Thoracic aorta (tissue), 2 donors: ENCODE results near the gene PLPP6. TPM values are rescaled to one million over a fixed set of nuclear protein-coding genes. Genes with fewer than 3 reads are reported as not detected.

ENCODE experiments used
- ATAC-seq: fragments of 150-250 bp; one replicate; pipeline ENCODE4 v1.8.0; 2017; ENCODE audit warnings: low read depth; ENCODE audit not compliant: insufficient number of reproducible peaks, low FRiP score
- DNase-seq: peaks from one replicate; pipeline ENCODE4 v3.0.0-alpha.2; 2020; ENCODE audit warnings: low spot score
- H3K27ac ChIP-seq, 2 donors: fragments of 200-600 bp; sonication (generic); 1 replicate in 1 of 2; 2 replicates in 1 of 2; pipeline ENCODE4 v1.5.1; 2016; ENCODE audit warnings: mild to moderate bottlenecking in 2 of 2, moderate library complexity in 2 of 2
- H3K27me3 ChIP-seq: fragments of 200-600 bp; sonication (generic); replicated peaks from 2 replicates; pipeline ENCODE4 v1.6.0; 2016; ENCODE audit warnings: mild to moderate bottlenecking; ENCODE audit not compliant: insufficient read depth
- H3K36me3 ChIP-seq: fragments of 200-600 bp; sonication (generic); one replicate; pipeline ENCODE4 v1.5.1; 2016
- H3K4me1 ChIP-seq, 2 donors: fragments of 200-600 bp; sonication (generic); 1 replicate in 1 of 2; 2 replicates in 1 of 2; pipeline versions ENCODE4 v1.5.1 to v1.6.0; 2016; ENCODE audit warnings: low read depth in 2 of 2, mild to moderate bottlenecking in 1 of 2; ENCODE audit not compliant: control insufficient read depth in 1 of 2
- H3K4me3 ChIP-seq: fragments of 200-600 bp; sonication (generic); 2 replicates; pipeline ENCODE4 v1.5.1; 2016; ENCODE audit warnings: mild to moderate bottlenecking
- H3K9me3 ChIP-seq: fragments of 200-600 bp; sonication (generic); 2 replicates; pipeline ENCODE4 v1.5.1; 2016
- total RNA-seq, 2 donors: library from RNA; depleted of rRNA; stranded (reverse); fragments of >200 nt; gene quantifications; one replicate each; pipeline versions ENCODE4 v1.1.0 to v1.2.3, GENCODE V29; 2016
- TF ChIP-seq, protein P1 (sequence below): fragments of 200-600 bp; sonication (generic); IDR thresholded peaks from one replicate; pipeline ENCODE4 v1.5.1; 2019; ENCODE audit warnings: antibody characterized with exemption

PLPP6 gene
- total RNA-seq, 2 donors from 2014 or later: 4.5 to 5.0 TPM

- Histone ChIP-seq H3K27me3 (no peaks in the 10 kb centered on the region), H3K4me3 (no peak overlapping the region), H3K27ac (no peak overlapping the region), H3K36me3 (no peaks in the 10 kb centered on the region), H3K9me3 (no peaks in the 10 kb centered on the region), H3K4me1 (peaks cover 0 to 9% of the 10 kb centered on the region in 2 donors)
- ATAC-seq (no peak), DNase-seq (no peak)
- TF ChIP-seq, protein P1, sequence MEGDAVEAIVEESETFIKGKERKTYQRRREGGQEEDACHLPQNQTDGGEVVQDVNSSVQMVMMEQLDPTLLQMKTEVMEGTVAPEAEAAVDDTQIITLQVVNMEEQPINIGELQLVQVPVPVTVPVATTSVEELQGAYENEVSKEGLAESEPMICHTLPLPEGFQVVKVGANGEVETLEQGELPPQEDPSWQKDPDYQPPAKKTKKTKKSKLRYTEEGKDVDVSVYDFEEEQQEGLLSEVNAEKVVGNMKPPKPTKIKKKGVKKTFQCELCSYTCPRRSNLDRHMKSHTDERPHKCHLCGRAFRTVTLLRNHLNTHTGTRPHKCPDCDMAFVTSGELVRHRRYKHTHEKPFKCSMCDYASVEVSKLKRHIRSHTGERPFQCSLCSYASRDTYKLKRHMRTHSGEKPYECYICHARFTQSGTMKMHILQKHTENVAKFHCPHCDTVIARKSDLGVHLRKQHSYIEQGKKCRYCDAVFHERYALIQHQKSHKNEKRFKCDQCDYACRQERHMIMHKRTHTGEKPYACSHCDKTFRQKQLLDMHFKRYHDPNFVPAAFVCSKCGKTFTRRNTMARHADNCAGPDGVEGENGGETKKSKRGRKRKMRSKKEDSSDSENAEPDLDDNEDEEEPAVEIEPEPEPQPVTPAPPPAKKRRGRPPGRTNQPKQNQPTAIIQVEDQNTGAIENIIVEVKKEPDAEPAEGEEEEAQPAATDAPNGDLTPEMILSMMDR: no peak
Measured at GRCh38 chr9:4638968-4639367, 23.1 kb upstream of the PLPP6 start.

- no peaks in the 10 kb centered on the region for H3K27me3 ChIP-seq
Measured at GRCh38 chr9:4639420-4639819, 22.7 kb upstream of the PLPP6 start.

GRCh38 chr9:4640027-4640426 lies 22.1 kb upstream of the PLPP6 start:
- H3K27me3 ChIP-seq: no peaks in the 10 kb centered on the region
- no peak overlapping the region for H3K4me3 ChIP-seq
- H3K36me3 ChIP-seq: no peaks in the 10 kb centered on the region
- H3K27ac ChIP-seq: no peak overlapping the region
- H3K4me1 ChIP-seq: peaks cover 0 to 9% of the 10 kb centered on the region in 2 donors
- TF ChIP-seq, protein P1: peak; percentile 35
- ATAC-seq: no peak
- DNase-seq: no peak
- H3K9me3 ChIP-seq: no peaks in the 10 kb centered on the region

More at GRCh38 chr9:4639420-4639819, 22.7 kb upstream of the PLPP6 start:
- DNase-seq (no peak), ATAC-seq (no peak)
- H3K4me1 ChIP-seq: peaks cover 0 to 9% of the 10 kb centered on the region in 2 donors
- TF ChIP-seq, protein P1: no peak
- H3K36me3 ChIP-seq: no peaks in the 10 kb centered on the region
- H3K9me3 ChIP-seq: no peaks in the 10 kb centered on the region
- H3K27ac ChIP-seq: no peak overlapping the region
- no peak overlapping the region for H3K4me3 ChIP-seq

GRCh38 chr9:4642351-4642750 lies 19.7 kb upstream of the PLPP6 start:
- DNase-seq (no peak), ATAC-seq (no peak)
- Histone ChIP-seq H3K36me3 (no peaks in the 10 kb centered on the region), H3K9me3 (no peaks in the 10 kb centered on the region), H3K27me3 (no peaks in the 10 kb centered on the region), H3K4me3 (no peak overlapping the region), H3K4me1 (peaks cover 0 to 9% of the 10 kb centered on the region in 2 donors), H3K27ac (no peak overlapping the region)
- TF ChIP-seq, protein P1: no peak

DNA sequence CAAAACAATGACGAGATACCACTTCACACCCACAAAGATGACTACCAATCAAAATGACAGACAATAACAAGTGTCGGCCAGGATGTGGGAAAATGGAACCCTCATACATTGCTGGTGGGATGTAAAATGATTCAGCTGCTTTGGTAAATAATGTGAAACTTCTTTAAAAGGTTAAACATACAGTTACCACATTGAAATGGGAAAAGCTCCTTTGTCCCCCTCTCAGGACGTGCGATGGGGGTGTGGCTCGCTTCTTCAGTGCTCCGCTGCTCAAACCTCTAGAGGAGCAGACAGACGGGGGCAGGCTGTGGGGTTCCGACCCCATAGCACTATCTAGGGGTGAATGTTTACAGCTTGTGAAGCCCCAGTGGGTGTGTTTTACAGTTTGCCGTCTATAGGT lies 8.0 kb upstream of the PLPP6 start:
- Histone ChIP-seq H3K4me3 (no peak overlapping the region), H3K27ac (no peak overlapping the region), H3K4me1 (no peaks in the 10 kb centered on the region), H3K9me3 (no peaks in the 10 kb centered on the region), H3K27me3 (no peaks in the 10 kb centered on the region), H3K36me3 (no peaks in the 10 kb centered on the region)
- ATAC-seq: no peak
- no peak for DNase-seq
- TF ChIP-seq, protein P1: no peak
